Fibroblast of lung (primary cell): Measurements from ENCODE around the gene FSTL1. TPM values are rescaled to one million over a fixed set of nuclear protein-coding genes. Genes with fewer than 3 reads are reported as not detected.

ENCODE experiments used
- DNase-seq, 2 donors: peaks; one replicate each; pipeline versions ENCODE4 v3.0.0 to v3.0.0-alpha.2; 2010; ENCODE audit warnings: low read depth in 2 of 2
- H2AFZ ChIP-seq: 2 replicates; pipeline ENCODE4 v1.5.1; 2012; ENCODE audit warnings: low read length, control low read depth, inconsistent platforms
- H3K27ac ChIP-seq: 2 replicates; pipeline ENCODE4 v1.5.1; 2011; ENCODE audit warnings: low read length, control low read depth; ENCODE audit not compliant: insufficient read depth
- H3K27me3 ChIP-seq: 2 replicates; pipeline ENCODE4 v1.5.1; 2011; ENCODE audit warnings: mild to moderate bottlenecking, low read length; ENCODE audit not compliant: control insufficient read depth, insufficient read depth
- H3K36me3 ChIP-seq: 2 replicates; pipeline ENCODE4 v1.5.1; 2011; ENCODE audit warnings: low read length; ENCODE audit not compliant: control insufficient read depth, insufficient read depth
- H3K4me1 ChIP-seq: 2 replicates; pipeline ENCODE4 v1.5.1; 2011; ENCODE audit warnings: low read length; ENCODE audit not compliant: control insufficient read depth, insufficient read depth; ENCODE audit errors: extremely low read depth
- H3K4me2 ChIP-seq: 2 replicates; pipeline ENCODE4 v1.5.1; 2011; ENCODE audit warnings: low read length, control low read depth; ENCODE audit not compliant: insufficient read depth; ENCODE audit errors: extremely low read depth
- H3K4me3 ChIP-seq, 4 experiments: fragments of 200-600 bp in 1 of 4; sonication (generic) in 1 of 4; replicated peaks in 1 of 4; 2 replicates each; pipeline ENCODE4 v1.5.1; 2011 to 2016; ENCODE audit warnings: low read length in 4 of 4, low read depth in 3 of 4, mild to moderate bottlenecking in 3 of 4, control low read depth in 2 of 4, inconsistent platforms in 1 of 4, mixed read lengths in 1 of 4; ENCODE audit not compliant: insufficient read depth in 1 of 4; ENCODE audit errors: control extremely low read depth in 1 of 4
- H3K79me2 ChIP-seq: 2 replicates; pipeline ENCODE4 v1.5.1; 2012; ENCODE audit warnings: mild to moderate bottlenecking, low read length, inconsistent platforms; ENCODE audit not compliant: control insufficient read depth, insufficient read depth
- H3K9ac ChIP-seq: 2 replicates; pipeline ENCODE4 v1.5.1; 2011; ENCODE audit warnings: mild to moderate bottlenecking, low read length, control low read depth; ENCODE audit not compliant: insufficient read depth
- H3K9me3 ChIP-seq: 2 replicates; pipeline ENCODE4 v1.5.1; 2012; ENCODE audit warnings: low read depth, low read length; ENCODE audit not compliant: control insufficient read depth, insufficient read depth
- H4K20me1 ChIP-seq: 2 replicates; pipeline ENCODE4 v1.5.1; 2011; ENCODE audit warnings: low read length; ENCODE audit not compliant: control insufficient read depth, insufficient read depth; ENCODE audit errors: extremely low read depth
- CTCF ChIP-seq, 2 donors: IDR thresholded peaks in 1 of 2; conservative IDR thresholded peaks in 1 of 2; 1 replicate in 1 of 2; 2 replicates in 1 of 2; pipeline ENCODE4 v1.5.1; 2011 to 2012; ENCODE audit warnings: low read length in 2 of 2, control low read depth in 1 of 2, inconsistent platforms in 1 of 2, low read depth in 1 of 2, mild to moderate bottlenecking in 1 of 2
- EZH2 ChIP-seq: IDR thresholded peaks from 2 replicates; pipeline ENCODE4 v1.5.1; 2012; ENCODE audit warnings: low read length, control low read depth, mild to moderate bottlenecking; ENCODE audit errors: missing control alignments
- polyA plus RNA-seq, 2 donors: library from polyadenylated mRNA; depleted of rRNA in 1 of 2; stranded (reverse) in 1 of 2; unstranded in 1 of 2; fragments of >200 nt; gene quantifications; 2 replicates each; pipeline ENCODE4 v1.2.1, GENCODE V29; 2011 to 2012; ENCODE audit warnings: missing spikeins in 1 of 2
- total RNA-seq: library from RNA; depleted of rRNA; stranded (reverse); fragments of >200 nt; gene quantifications from 2 replicates; pipeline ENCODE4 v1.2.1, GENCODE V29; 2014

Gene FSTL1
- total and polyA plus RNA-seq, 2 donors (not counting 1 experiment from before 2014, with no cell fraction given), result 309 to 1,500 TPM

DNA sequence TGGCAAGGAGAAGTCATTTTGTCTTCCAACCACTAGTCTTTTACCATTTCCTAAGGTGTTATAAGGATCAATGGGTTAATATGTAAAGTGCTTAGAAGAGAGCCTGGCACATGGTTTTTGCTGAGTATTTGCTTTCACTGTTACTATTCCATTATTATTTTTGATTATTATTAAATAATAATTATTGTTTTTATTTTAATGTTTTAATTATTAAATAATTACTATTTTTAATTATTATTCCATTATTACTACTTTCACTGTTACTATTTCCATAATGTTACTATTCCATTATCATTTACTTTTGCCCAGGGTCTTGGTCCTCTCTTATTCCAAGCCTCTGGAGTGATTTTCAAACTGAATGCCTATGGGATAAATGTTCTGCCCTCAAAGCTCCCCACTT is 48.5 kb downstream of the FSTL1 start:
- H3K9ac ChIP-seq, result no peak overlapping the region
- H3K36me3 ChIP-seq, result peaks cover 48% of the 10 kb centered on the region
- no peak overlapping the region for H3K27ac ChIP-seq
- H3K4me3 ChIP-seq, result no peak overlapping the region
- H3K27me3 ChIP-seq, result no peaks in the 10 kb centered on the region
- no peak overlapping the region for H2AFZ ChIP-seq
- H3K4me1 ChIP-seq, result no peaks in the 10 kb centered on the region
- H3K9me3 ChIP-seq, result no peaks in the 10 kb centered on the region
- no peaks in the 10 kb centered on the region for H3K79me2 ChIP-seq
- TF ChIP-seq CTCF (conservative IDR thresholded peaks at IDR 0.05 in 1 of 2, IDR thresholded peaks at IDR 0.05 in 1 of 2; ENCODE audit: low read depth in 1 of 2, low read length in 2 of 2), result no peak
- TF ChIP-seq EZH2, result no peak
- no peaks in the 10 kb centered on the region for H4K20me1 ChIP-seq
- no peak for DNase-seq
- H3K4me2 ChIP-seq, result no peak overlapping the region

DNA sequence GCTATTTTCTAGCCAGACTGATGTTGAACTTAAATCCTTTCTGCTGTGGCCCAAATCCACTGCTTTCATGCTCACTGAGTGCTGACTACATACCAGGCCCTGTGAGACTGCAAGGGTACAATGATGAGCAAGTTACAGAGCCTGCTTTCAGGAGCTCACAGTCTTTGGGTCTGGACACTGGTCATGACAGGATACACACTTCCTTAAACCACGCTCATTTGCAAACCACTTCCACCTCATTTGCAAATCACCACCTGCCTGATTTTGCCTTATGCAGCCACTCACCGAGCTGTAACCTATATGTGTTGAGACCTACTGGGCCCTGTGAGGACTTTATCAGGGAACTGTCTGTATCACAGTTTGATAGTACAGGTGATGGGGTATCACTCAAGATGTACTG is 51.4 kb downstream of the FSTL1 start:
- Histone ChIP-seq H3K4me1 (no peaks in the 10 kb centered on the region), H3K9ac (no peak overlapping the region), H4K20me1 (no peaks in the 10 kb centered on the region), H3K9me3 (no peaks in the 10 kb centered on the region), H2AFZ (no peak overlapping the region), H3K4me2 (no peak overlapping the region), H3K79me2 (no peaks in the 10 kb centered on the region), H3K27ac (no peak overlapping the region), H3K27me3 (no peaks in the 10 kb centered on the region), H3K4me3 (no peak overlapping the region), H3K36me3 (peaks cover 45% of the 10 kb centered on the region)
- DNase-seq, result no peak
- no peak for TF ChIP-seq EZH2
- TF ChIP-seq CTCF (conservative IDR thresholded peaks at IDR 0.05 in 1 of 2, IDR thresholded peaks at IDR 0.05 in 1 of 2; ENCODE audit: low read depth in 1 of 2, low read length in 2 of 2), result no peak

DNA sequence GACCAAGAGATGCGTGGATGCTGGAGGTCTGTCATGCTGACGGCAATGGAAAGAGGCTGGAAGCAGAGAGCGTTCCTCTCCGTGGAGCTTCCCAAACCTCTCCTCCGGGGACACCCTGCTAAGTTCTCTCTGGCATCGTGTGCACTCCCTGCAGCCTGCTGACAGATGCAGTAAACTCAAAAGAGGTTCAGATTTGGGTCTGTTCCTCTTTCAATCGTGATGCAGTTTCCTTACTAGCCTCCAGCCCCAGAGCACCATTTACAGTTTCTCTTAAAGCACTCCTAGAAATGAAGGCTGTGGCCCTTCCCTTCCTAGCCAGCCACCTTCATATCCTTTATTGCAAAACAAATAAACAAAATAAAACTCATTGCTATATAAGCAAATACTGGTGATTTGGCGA is 54.3 kb downstream of the FSTL1 start:
- no peaks in the 10 kb centered on the region for H3K9me3 ChIP-seq
- H3K4me1 ChIP-seq, result no peaks in the 10 kb centered on the region
- no peaks in the 10 kb centered on the region for H3K79me2 ChIP-seq
- no peak overlapping the region for H3K4me2 ChIP-seq
- no peak for DNase-seq
- H3K9ac ChIP-seq, result no peak overlapping the region
- no peaks in the 10 kb centered on the region for H4K20me1 ChIP-seq
- H3K27me3 ChIP-seq, result no peaks in the 10 kb centered on the region
- H2AFZ ChIP-seq, result no peak overlapping the region
- no peak overlapping the region for H3K27ac ChIP-seq
- no peak overlapping the region for H3K4me3 ChIP-seq
- TF ChIP-seq CTCF (conservative IDR thresholded peaks at IDR 0.05 in 1 of 2, IDR thresholded peaks at IDR 0.05 in 1 of 2; ENCODE audit: low read depth in 1 of 2, low read length in 2 of 2) (no peak), EZH2 (no peak)
- peaks cover 31% of the 10 kb centered on the region for H3K36me3 ChIP-seq
